ENCODE measurements around the gene SMLR1. TPM values are rescaled to one million over a fixed set of nuclear protein-coding genes. Genes with fewer than 3 reads are reported as not detected.

Gene SMLR1
- total and polyA plus RNA-seq, 12 donors: not detected

GRCh38 chr6:130822736-130823135, 4.5 kb upstream of the SMLR1 start:
- no peak overlapping the region for H3K4me3 ChIP-seq
- H3K4me1 ChIP-seq: no peaks in the 10 kb centered on the region
- H3K27ac ChIP-seq: no peak overlapping the region
- 83 to 87% methylated on average over 1 of the region's 1 CpG for WGBS, 2 donors
- ATAC-seq: no peak
- H3K9me3 ChIP-seq: peaks cover 0 to 15% (median 0%) of the 10 kb centered on the region in 11 donors
- no peaks in the 10 kb centered on the region for H3K36me3 ChIP-seq
- no peaks in the 10 kb centered on the region for H3K27me3 ChIP-seq
- TF ChIP-seq CTCF (IDR thresholded peaks at IDR 0.05): no peak
- DNase-seq: no peak
- intact Hi-C loops (cut with DNase I): no loop called here

- H3K27me3 ChIP-seq: no peaks in the 10 kb centered on the region
- H3K4me3 ChIP-seq: no peak overlapping the region
- ATAC-seq: no peak
- 78 to 85% methylated on average over 5 of the region's 5 CpGs for WGBS, 2 donors
- H3K36me3 ChIP-seq: no peaks in the 10 kb centered on the region
- no peak overlapping the region for H3K27ac ChIP-seq
- intact Hi-C loops (cut with DNase I): no loop called here
- H3K9me3 ChIP-seq: peaks cover 0 to 7% (median 0%) of the 10 kb centered on the region in 11 donors
- no peak for TF ChIP-seq CTCF (IDR thresholded peaks at IDR 0.05)
- no peaks in the 10 kb centered on the region for H3K4me1 ChIP-seq
- DNase-seq: no peak
Observed at GRCh38 chr6:130824978-130825694, 2.1 kb upstream of the SMLR1 start.

DNA sequence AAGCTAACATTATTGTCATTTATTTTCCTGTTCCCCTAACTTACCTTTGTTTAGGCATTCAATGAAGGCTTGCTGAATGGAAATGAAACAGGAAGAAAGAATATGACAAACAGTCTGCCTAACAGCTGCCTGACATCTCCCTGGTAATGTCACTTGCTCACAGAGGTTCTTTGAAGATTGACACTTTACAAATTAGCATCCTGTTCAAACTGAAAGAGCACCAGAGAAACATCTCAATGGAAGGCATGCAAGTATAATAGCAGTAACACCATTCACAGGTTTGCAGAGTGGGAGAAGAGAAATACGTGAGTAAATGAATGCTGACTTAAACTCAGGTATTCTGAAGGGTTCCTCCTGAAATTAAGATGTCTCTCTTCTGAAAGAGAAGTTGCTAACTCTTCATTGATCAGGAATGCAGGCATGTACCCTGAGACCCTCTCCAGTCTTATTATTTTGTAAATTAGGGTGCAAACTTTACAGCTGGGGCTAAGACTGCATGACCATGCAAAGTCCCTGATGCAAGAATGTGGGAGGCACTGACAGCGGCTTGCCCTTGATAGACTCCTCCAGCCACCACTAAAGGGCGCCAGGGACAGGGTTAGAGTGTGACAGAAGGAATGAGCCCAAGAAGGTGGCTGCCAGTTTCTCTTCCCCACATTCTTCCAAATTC, 1.3 kb upstream of the SMLR1 start:
- intact Hi-C loops (cut with DNase I): no loop called here
- no peaks in the 10 kb centered on the region for H3K36me3 ChIP-seq
- no peak overlapping the region for H3K27ac ChIP-seq
- no peaks in the 10 kb centered on the region for H3K9me3 ChIP-seq
- WGBS, 2 donors: 77% methylated on average over 3 of the region's 3 CpGs
- ATAC-seq (no peak), DNase-seq (no peak)
- no peaks in the 10 kb centered on the region for H3K4me1 ChIP-seq
- no peak overlapping the region for H3K4me3 ChIP-seq
- TF ChIP-seq CTCF (IDR thresholded peaks at IDR 0.05): no peak
- no peaks in the 10 kb centered on the region for H3K27me3 ChIP-seq

DNA sequence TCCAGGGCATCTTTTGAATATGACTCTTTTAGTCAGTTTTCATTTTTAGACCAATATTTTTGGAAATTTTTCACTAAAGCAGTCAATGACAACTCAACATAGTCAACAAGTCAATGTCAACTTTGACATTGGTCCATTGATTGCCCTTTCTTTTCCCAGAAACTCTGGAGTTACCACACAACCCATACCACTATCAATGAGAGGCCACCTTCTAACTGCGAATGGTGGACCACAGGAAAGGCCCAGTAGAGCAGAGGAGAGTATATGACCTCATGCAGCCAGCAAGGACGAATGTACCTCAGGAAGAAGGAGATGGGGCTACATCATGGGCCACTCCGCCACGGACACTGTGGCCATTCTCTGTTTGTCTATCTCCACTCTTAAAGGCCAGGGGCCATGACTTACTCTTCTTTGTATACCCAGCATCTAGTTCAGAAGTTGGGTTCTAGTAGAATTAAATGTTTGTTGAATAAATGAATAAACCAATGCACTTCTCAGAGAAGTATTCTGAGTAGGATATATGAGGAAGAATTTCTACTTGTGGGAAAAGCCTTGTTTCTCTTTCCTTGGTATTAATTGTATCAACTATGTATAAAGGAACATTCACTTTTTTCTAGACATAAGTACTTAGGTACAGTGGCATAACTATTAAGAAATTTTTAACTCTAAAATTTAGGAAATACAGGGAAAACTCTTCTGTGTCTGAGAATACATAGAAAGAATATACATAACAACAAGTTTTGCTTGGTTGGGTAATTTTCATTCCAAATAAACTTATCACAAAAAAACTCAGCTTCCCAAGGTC, 562 bp upstream of the SMLR1 start:
- no peak for TF ChIP-seq CTCF (IDR thresholded peaks at IDR 0.05)

More for the DNA sequence above, 562 bp upstream of the SMLR1 start:
- Histone ChIP-seq H3K4me3 (no peak overlapping the region), H3K27me3 (no peaks in the 10 kb centered on the region), H3K9me3 (no peaks in the 10 kb centered on the region), H3K36me3 (no peaks in the 10 kb centered on the region), H3K27ac (no peak overlapping the region), H3K4me1 (no peaks in the 10 kb centered on the region)
- 83 to 91% methylated on average over 4 of the region's 4 CpGs for WGBS, 2 donors
- intact Hi-C loops (cut with DNase I): no loop called here
- DNase-seq (no peak), ATAC-seq (no peak)
